ENCODE data around the gene TSPOAP1.

TSPOAP1 gene

GRCh38 chr17:58268774-58269556 lies 59.6 kb downstream of the TSPOAP1 start:
- peak; percentile 70 for DNase-seq (ENCODE audit: low read depth)
- no peak overlapping the region for H3K4me3 ChIP-seq (ENCODE audit: low read depth, low read length)
- no peak for TF ChIP-seq POLR2A (IDR thresholded peaks at IDR 0.05; ENCODE audit: extremely low read depth, insufficient read length)
- TF ChIP-seq CTCF (IDR thresholded peaks at IDR 0.05; ENCODE audit: low read depth, low read length), result no peak
- TF ChIP-seq MYC (IDR thresholded peaks at IDR 0.05; ENCODE audit: low read depth, low read length), result peak; percentile 1; the same call in 1 of the 2 replicates
- TF ChIP-seq, protein P1, sequence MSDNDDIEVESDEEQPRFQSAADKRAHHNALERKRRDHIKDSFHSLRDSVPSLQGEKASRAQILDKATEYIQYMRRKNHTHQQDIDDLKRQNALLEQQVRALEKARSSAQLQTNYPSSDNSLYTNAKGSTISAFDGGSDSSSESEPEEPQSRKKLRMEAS (IDR thresholded peaks at IDR 0.05; ENCODE audit: low read depth, low read length), result 0 out of 2 replicates have a peak, but pooled peaks have one; percentile 14

DNA sequence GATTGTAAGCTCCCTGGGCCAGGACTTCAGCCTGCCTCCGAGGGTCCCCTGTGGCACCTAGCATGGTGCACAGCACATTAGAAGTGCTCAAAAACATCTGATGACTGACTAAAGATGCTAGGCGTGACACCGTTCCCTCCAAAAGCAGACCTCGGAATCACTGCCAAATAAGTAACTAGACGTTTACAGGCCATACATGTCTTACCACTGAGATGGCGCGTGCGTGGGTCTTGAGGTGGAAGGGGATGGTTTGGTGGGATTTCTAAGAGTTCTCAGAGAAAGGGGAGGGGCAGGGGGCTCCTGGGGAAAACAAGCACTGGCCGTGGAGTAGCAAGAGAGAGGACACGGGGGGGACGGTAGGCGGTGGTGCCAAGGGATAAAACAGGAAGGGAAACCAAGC lies 60.3 kb downstream of the TSPOAP1 start:
- no peak for TF ChIP-seq CTCF (IDR thresholded peaks at IDR 0.05; ENCODE audit: low read depth, low read length)
- TF ChIP-seq MYC (IDR thresholded peaks at IDR 0.05; ENCODE audit: low read depth, low read length), result peak; percentile 17
- peak; percentile 51 for TF ChIP-seq POLR2A (IDR thresholded peaks at IDR 0.05; ENCODE audit: extremely low read depth, insufficient read length)
- TF ChIP-seq, protein P1 (IDR thresholded peaks at IDR 0.05; ENCODE audit: low read depth, low read length), result peak; percentile 22; the same call in 1 of the 2 replicates
- H3K4me3 ChIP-seq (ENCODE audit: low read depth, low read length), result no peak overlapping the region
- DNase-seq (ENCODE audit: low read depth), result no peak

DNA sequence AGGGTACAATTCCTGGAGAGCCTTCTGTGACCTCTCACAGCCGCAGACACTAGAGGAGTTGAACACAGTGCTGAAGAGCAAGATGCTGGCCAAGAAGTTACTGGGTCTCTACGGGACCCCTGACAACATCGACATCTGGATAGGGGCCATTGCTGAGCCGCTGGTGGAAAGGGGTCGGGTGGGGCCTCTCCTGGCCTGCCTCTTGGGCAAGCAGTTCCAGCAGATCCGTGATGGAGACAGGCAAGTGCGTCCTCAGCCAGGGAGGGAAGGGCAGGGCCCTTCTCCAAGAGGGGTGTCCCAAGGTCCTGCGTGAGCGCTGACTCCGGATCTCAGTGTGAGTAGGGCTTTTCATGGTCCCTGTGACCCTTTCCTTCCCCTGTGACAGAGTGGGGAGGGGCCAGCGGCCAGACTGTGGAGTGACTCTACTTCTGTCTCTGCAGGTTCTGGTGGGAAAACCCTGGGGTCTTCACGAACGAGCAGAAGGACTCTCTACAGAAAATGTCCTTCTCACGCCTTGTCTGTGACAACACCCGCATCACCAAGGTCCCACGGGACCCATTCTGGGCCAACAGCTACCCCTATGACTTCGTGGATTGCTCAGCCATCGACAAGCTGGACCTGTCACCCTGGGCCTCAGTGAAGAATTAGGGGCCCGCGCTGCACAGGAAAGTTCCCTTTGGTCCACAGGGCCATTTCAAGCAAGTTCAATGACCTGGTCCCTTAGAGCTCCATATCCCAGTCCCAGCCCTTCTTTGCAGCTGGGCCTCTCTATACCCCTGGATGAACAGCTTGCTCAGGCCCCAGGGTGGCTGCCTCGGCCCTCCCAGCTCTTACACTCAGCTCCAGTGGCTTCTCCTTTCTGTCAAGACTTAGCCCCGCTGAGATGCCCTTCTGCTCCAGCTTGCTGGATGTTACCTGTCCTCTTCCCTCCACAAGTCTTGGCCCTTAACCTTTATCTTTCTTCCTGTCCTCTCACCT lies 61.0 kb downstream of the TSPOAP1 start:
- peak; percentile 94 for DNase-seq (ENCODE audit: low read depth)
- no peak for TF ChIP-seq CTCF (IDR thresholded peaks at IDR 0.05; ENCODE audit: low read depth, low read length)
- TF ChIP-seq MYC (IDR thresholded peaks at IDR 0.05; ENCODE audit: low read depth, low read length), result peak; percentile 32
- TF ChIP-seq POLR2A (IDR thresholded peaks at IDR 0.05; ENCODE audit: extremely low read depth, insufficient read length), result peak; percentile 87
- no peak overlapping the region for H3K4me3 ChIP-seq (ENCODE audit: low read depth, low read length)

- TF ChIP-seq CTCF (IDR thresholded peaks at IDR 0.05; ENCODE audit: low read depth, low read length), result peak; percentile 2
- TF ChIP-seq POLR2A (IDR thresholded peaks at IDR 0.05; ENCODE audit: extremely low read depth, insufficient read length), result peak; percentile 82
- no peak for TF ChIP-seq MYC (IDR thresholded peaks at IDR 0.05; ENCODE audit: low read depth, low read length)
- H3K4me3 ChIP-seq (ENCODE audit: low read depth, low read length), result no peak overlapping the region
- DNase-seq (ENCODE audit: low read depth), result peak; percentile 75
Observed at GRCh38 chr17:58265902-58266875, 62.4 kb downstream of the TSPOAP1 start.

GRCh38 chr17:58265271-58265670 lies 63.3 kb downstream of the TSPOAP1 start:
- no peak overlapping the region for H3K4me3 ChIP-seq (ENCODE audit: low read depth, low read length)
- peak; percentile 74 for DNase-seq (ENCODE audit: low read depth)
- TF ChIP-seq, protein P1 (IDR thresholded peaks at IDR 0.05; ENCODE audit: low read depth, low read length), result no peak
- TF ChIP-seq CTCF (IDR thresholded peaks at IDR 0.05; ENCODE audit: low read depth, low read length) (no peak), POLR2A (IDR thresholded peaks at IDR 0.05; ENCODE audit: extremely low read depth, insufficient read length) (no peak), MYC (IDR thresholded peaks at IDR 0.05; ENCODE audit: low read depth, low read length) (no peak)
